ENCODE measurements around the gene SIX5. TPM values are rescaled to one million over a fixed set of nuclear protein-coding genes. Genes with fewer than 3 reads are reported as not detected.
A peak's percentile ranks its signal among the peaks of the same experiment; 100 is the strongest.

The SIX5 gene
- total RNA-seq, 1 experiment from 2014 or later, result 27.6 TPM

DNA sequence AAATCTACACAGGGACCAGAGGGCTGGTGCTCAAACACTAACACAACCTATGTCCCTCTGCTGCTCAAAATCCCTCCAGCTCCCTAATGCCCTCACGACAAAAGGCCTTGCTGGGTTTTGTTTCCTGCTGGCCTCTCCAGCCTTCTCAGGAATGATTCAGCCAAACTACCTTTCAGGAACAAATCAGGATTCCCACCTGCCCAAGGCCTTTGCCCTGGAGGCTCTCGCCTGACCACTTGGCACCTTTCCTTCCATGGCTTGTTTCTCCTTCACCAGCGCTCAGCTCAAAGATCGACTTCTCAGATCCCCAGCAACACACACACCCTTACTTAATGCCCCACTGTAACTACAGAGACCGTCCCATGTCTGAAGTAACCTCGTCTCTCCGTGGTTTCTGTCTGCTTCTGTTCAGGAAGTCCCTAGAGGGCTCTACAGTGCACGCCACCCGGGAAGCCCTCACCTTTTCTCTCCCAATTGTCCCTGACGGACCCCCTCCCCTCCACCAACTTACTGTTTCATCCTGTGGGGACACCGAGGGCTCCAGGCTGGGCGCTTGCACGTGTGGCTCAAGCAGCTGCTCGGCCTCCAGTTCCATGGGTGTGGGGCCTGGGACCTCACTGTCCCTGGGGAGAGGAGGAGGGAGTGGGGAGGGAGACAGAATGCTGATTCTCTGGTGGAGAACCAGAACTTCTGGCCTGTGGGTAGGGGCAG lies 3.2 kb upstream of the SIX5 start:
- no peaks in the 10 kb centered on the region for H3K79me2 ChIP-seq (ENCODE audit: low read depth)
- ChIA-PET POLR2A (ENCODE audit: unreplicated experiment) (interaction anchor here (0.6 to 1.0 kb wide), 5 partner anchors 11 to 95 kb away, joined by 3 to 5 read pairs (median 4); no protein-coding TSS in a partner anchor), CTCF (no interaction called here)
- no peak overlapping the region for H3K4me3 ChIP-seq
- peak in 1 of 2 experiments; percentile 51 for DNase-seq
- intact Hi-C loops (cut with micrococcal nuclease; ENCODE audit: unreplicated experiment), result no loop called here
- no peaks in the 10 kb centered on the region for H3K9me2 ChIP-seq (ENCODE audit: insufficient read depth)
- peak overlapping the region; percentile 24; the same call in 1 of the 2 replicates for H3K27ac ChIP-seq
- no peaks in the 10 kb centered on the region for H3K27me3 ChIP-seq (ENCODE audit: insufficient read depth, low read depth)
- peaks cover 7% of the 10 kb centered on the region; the same call in 1 of the 2 replicates for H3K4me1 ChIP-seq (replicated peaks; ENCODE audit: insufficient read depth)
- no peak overlapping the region for H3K4me2 ChIP-seq
- no peaks in the 10 kb centered on the region for H3K9me3 ChIP-seq (ENCODE audit: insufficient read depth, low read depth)
- H3K36me3 ChIP-seq (ENCODE audit: low read depth), result peaks cover 16% of the 10 kb centered on the region; the same call in 1 of the 2 replicates
- TF ChIP-seq CTCF (conservative IDR thresholded peaks at IDR 0.05) (no peak), EZH2 (IDR thresholded peaks at IDR 0.05; ENCODE audit: low read depth) (no peak)
- no peak overlapping the region for H2AFZ ChIP-seq
- peaks cover 4% of the 10 kb centered on the region; the same call in 1 of the 2 replicates for H4K20me1 ChIP-seq (ENCODE audit: insufficient read depth)
- H3F3A ChIP-seq (ENCODE audit: insufficient read depth, low read depth), result peaks cover 74% of the 10 kb centered on the region; the same call in 1 of the 2 replicates
- no TSS peak for BruUV-seq (replicated peaks)

DNA sequence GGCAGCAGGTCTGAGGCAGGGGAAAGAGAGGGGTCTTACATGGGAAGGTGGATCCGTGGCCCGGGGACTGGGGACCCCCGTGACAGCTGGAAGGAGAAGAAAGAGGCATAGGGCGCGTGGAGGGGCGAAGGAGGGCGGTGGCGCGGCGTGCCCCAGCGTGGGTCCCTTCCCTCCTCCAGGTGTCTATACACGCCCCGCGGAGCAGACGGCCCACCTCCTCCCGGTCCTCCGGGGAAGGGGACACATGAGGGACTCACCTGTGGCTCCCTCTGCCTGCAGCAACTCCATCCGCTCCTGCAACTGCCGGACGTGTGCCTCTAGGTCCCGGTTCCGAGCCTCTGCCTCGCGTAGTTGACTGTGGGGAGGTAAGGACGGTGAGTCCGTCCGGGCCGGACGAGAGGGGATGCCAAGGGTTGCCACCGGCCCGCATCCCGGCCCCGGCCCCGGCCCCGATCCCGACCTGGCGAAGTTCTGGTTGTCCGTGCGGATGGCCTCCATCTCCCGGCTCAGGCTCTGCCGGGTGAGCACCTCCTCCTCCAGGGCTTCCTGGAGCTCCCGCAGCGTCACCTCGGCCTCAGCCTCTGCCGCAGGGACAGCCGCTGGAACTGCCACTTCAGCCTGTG lies 2.4 kb upstream of the SIX5 start:
- BruUV-seq (replicated peaks), result no TSS peak
- Histone ChIP-seq H3K9me2 (ENCODE audit: insufficient read depth) (no peaks in the 10 kb centered on the region), H3K4me2 (no peak overlapping the region), H2AFZ (no peak overlapping the region), H3F3A (ENCODE audit: insufficient read depth, low read depth) (peaks cover 65% of the 10 kb centered on the region; the same call in 1 of the 2 replicates), H3K36me3 (ENCODE audit: low read depth) (peaks cover 9% of the 10 kb centered on the region; the same call in 1 of the 2 replicates), H3K79me2 (ENCODE audit: low read depth) (no peaks in the 10 kb centered on the region), H3K4me3 (no peak overlapping the region), H3K4me1 (replicated peaks; ENCODE audit: insufficient read depth) (peaks cover 16% of the 10 kb centered on the region), H3K9me3 (ENCODE audit: insufficient read depth, low read depth) (no peaks in the 10 kb centered on the region), H4K20me1 (ENCODE audit: insufficient read depth) (no peaks in the 10 kb centered on the region), H3K27me3 (ENCODE audit: insufficient read depth, low read depth) (no peaks in the 10 kb centered on the region), H3K27ac (no peak overlapping the region)
- intact Hi-C loops (cut with micrococcal nuclease; ENCODE audit: unreplicated experiment), result no loop called here
- ChIA-PET POLR2A (ENCODE audit: unreplicated experiment) (interaction anchor here (0.6 to 1.0 kb wide), 3 partner anchors 22 to 76 kb away, joined by 3 to 4 read pairs (median 3); no protein-coding TSS in a partner anchor), CTCF (interaction anchor here (0.5 to 0.7 kb wide), 2 partner anchors 11 to 744 kb away, joined by 3 to 5 read pairs; partner anchors contain the start of gene DMPK)
- no peak for TF ChIP-seq CTCF (conservative IDR thresholded peaks at IDR 0.05)
- TF ChIP-seq EZH2 (IDR thresholded peaks at IDR 0.05; ENCODE audit: low read depth), result no peak
- no peak for DNase-seq

Measured in PC-9 (cell line).